Subcutaneous abdominal adipose tissue (tissue), 5 donors: ENCODE results near the gene LNX1.
A peak's percentile ranks its signal among the peaks of the same experiment; 100 is the strongest.

Experiments
- H3K27ac ChIP-seq: one replicate; pipeline ENCODE4 v1.7.0; 2013; ENCODE audit warnings: low read depth, mild to moderate bottlenecking, inconsistent platforms, low read length, moderate library complexity
- H3K27me3 ChIP-seq, 5 donors: one replicate each; pipeline ENCODE4 v1.7.0; 2013; ENCODE audit warnings: low read length in 5 of 5, inconsistent platforms in 1 of 5; ENCODE audit not compliant: control insufficient read depth in 5 of 5, insufficient read depth in 4 of 5
- H3K36me3 ChIP-seq, 5 donors: one replicate each; pipeline ENCODE4 v1.7.0; 2013; ENCODE audit warnings: low read length in 5 of 5; ENCODE audit not compliant: control insufficient read depth in 5 of 5, insufficient read depth in 5 of 5
- H3K4me1 ChIP-seq, 5 donors: one replicate each; pipeline ENCODE4 v1.7.0; 2013; ENCODE audit warnings: low read length in 5 of 5, mild to moderate bottlenecking in 3 of 5, moderate library complexity in 1 of 5; ENCODE audit not compliant: control insufficient read depth in 5 of 5, insufficient read depth in 5 of 5
- H3K4me3 ChIP-seq, 5 donors: one replicate each; pipeline ENCODE4 v1.7.0; 2013; ENCODE audit warnings: low read length in 5 of 5, low read depth in 1 of 5
- H3K9ac ChIP-seq, 5 donors: one replicate each; pipeline ENCODE4 v1.7.0; 2013; ENCODE audit warnings: low read length in 5 of 5, mild to moderate bottlenecking in 4 of 5, moderate library complexity in 3 of 5
- H3K9me3 ChIP-seq, 5 donors: one replicate each; pipeline ENCODE4 v1.7.0; 2013; ENCODE audit warnings: low read length in 5 of 5; ENCODE audit not compliant: control insufficient read depth in 5 of 5
- donor health status: healthy.
- donor health status: healthy.
- donor health status: healthy.
- donor health status: healthy.
- donor health status: healthy.

LNX1 gene

DNA sequence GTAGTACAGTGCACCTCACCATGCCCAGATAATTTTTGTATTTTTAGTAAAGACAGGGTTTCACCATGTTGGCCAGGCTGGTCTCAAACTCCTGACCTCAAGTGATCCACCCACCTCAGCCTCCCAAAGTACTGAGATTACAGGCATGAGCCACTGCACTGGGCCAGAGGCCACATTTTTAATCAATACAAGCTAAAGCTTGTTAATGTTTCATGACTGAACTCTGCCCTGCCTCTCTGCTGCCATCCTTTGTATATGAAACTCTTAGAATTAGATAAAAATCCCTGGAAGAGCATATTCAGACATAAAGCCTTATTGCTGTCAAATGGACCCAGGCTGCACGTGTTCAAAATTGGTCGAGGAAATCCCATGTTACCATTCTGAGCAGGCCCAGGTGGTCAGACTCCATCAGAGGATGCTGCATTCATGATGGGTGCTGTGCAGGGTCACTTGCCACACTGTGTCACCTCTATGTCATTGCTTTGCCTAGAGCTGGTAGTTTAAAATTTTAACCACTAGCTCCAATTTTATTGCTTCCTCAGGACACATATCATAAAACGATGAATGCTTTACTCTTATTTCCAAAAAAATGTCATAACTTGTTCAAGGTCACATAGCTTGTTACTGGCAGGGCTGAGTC, 45.2 kb downstream of the LNX1 start:
- Histone ChIP-seq H3K27ac (no peak overlapping the region), H3K9ac (no peak overlapping the region), H3K9me3 (no peaks in the 10 kb centered on the region), H3K4me3 (no peak overlapping the region), H3K27me3 (no peaks in the 10 kb centered on the region), H3K36me3 (no peaks in the 10 kb centered on the region), H3K4me1 (peaks cover 4 to 24% (median 11%) of the 10 kb centered on the region in 5 donors)

DNA sequence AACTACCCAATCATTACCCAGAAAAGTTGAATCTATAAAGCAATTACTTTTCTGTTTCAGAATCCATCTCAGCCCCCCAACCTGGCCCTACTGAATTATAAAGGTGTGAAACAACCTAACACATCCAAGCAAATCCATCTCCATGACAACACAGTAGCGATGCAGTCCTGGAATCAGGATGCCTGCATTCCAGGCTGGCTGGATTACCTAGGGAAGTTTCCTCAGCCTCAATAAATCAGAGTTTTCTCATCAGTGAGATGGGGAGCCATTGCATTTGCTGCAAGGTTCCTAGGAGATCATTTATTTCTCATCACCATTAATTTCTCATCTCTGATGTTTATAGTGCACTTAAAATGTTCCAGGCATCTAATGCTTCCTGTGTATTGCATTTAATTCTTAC, 46.0 kb downstream of the LNX1 start:
- Histone ChIP-seq H3K4me1 (peaks cover 4 to 26% (median 16%) of the 10 kb centered on the region in 5 donors), H3K4me3 (no peak overlapping the region), H3K9me3 (no peaks in the 10 kb centered on the region), H3K9ac (no peak overlapping the region), H3K27ac (no peak overlapping the region), H3K27me3 (no peaks in the 10 kb centered on the region), H3K36me3 (no peaks in the 10 kb centered on the region)

DNA sequence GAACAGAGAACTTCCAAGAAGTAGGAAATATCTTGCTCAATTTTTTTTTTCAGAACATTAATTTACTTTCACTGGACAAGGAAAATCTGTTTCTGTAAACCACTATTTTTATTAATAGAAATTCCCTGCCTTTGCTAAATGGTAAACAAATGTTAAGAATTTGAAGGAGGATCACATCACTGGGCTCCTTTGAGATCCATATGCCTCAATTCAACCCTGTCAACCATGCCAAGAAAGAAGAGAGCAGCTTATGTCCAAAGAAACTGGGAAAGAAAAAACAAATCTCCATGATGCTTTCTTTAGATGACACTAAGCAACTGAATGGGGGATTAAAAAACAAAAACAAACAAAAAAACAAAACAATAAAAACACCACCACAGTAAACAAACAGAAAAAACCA, 47.7 kb downstream of the LNX1 start:
- peaks cover 4 to 37% (median 27%) of the 10 kb centered on the region in 5 donors for H3K4me1 ChIP-seq
- no peaks in the 10 kb centered on the region for H3K27me3 ChIP-seq
- H3K27ac ChIP-seq = peak overlapping the region; percentile 88
- H3K9ac ChIP-seq = no peak overlapping the region
- H3K4me3 ChIP-seq = no peak overlapping the region
- H3K9me3 ChIP-seq = no peaks in the 10 kb centered on the region
- no peaks in the 10 kb centered on the region for H3K36me3 ChIP-seq

DNA sequence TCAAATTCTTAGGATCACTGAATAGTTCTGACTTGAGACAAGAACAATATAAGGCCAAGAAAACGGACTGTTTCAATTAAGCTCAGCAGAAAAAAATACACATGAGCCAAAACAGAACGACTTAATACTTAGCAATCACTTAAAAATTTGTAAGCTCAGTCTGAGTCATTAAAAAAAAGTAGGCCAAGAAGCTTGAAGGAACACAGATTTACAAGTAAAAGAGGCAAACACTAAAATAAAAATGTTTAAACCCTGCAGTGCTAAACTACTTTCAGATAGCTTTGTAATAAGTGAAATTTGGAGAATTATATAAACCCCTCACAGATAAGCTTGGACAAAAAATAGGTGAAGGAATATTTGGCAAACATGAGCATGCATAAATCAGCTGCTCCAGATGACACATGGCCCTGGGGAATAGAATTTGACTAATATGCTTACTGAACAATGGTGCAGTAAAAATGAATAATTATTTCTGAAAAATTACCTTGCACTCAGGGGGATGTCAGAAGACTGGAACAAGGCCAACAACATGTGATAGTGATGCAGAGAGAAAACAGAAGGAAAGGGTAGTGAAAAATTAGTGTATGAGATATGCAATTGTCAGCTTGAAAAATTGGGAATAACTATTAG, 49.6 kb downstream of the LNX1 start:
- Histone ChIP-seq H3K9me3 (no peaks in the 10 kb centered on the region), H3K4me1 (peaks cover 4 to 51% (median 42%) of the 10 kb centered on the region in 5 donors), H3K36me3 (no peaks in the 10 kb centered on the region), H3K9ac (no peak overlapping the region), H3K27me3 (no peaks in the 10 kb centered on the region), H3K27ac (peak overlapping the region; percentile 88), H3K4me3 (no peak overlapping the region)

DNA sequence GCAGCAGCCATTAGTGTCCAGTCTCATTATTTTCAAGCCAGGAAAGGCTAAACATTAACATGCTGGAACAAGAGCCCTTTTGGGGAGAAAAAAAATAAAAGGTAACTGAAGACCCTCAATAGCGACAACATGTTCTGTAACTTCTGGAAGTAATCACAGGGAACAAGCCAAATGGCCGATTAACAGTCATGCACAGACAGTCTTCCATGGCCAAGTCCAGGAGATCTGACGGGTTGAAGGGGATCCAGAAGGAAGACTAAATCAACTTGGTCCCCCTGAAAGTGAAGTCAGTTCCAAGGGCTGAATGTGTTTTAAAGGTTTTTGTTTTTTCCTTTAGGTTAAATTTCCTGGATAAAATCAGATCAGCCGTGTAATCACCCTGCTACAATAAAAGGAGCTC, 52.5 kb downstream of the LNX1 start:
- Histone ChIP-seq H3K27me3 (no peaks in the 10 kb centered on the region), H3K9me3 (no peaks in the 10 kb centered on the region), H3K27ac (no peak overlapping the region), H3K9ac (no peak overlapping the region), H3K4me1 (peaks cover 7 to 62% (median 48%) of the 10 kb centered on the region in 5 donors), H3K4me3 (no peak overlapping the region), H3K36me3 (no peaks in the 10 kb centered on the region)

DNA sequence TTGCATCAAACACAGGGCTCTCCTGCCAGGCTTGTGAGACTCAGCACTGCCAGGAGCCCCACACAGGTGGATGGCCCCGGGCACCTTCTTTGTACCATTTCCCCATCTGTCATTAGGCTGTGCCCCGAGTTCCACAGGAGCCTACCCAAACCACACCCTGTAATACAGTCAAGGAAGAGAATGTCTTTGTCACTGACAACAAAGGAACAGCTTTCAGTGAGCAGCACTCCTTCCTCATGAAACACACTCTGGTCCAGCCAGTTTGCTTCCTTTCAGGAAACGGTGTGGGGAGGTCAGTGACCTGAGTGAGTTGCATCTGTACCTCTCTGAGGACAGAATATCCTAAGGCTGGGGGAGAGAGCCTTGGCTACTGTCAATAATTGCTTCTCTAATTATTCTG, 53.7 kb downstream of the LNX1 start:
- Histone ChIP-seq H3K36me3 (no peaks in the 10 kb centered on the region), H3K4me3 (no peak overlapping the region), H3K9ac (no peak overlapping the region), H3K27me3 (no peaks in the 10 kb centered on the region), H3K9me3 (no peaks in the 10 kb centered on the region), H3K4me1 (peaks cover 7 to 65% (median 50%) of the 10 kb centered on the region in 5 donors), H3K27ac (peak overlapping the region; percentile 18)

DNA sequence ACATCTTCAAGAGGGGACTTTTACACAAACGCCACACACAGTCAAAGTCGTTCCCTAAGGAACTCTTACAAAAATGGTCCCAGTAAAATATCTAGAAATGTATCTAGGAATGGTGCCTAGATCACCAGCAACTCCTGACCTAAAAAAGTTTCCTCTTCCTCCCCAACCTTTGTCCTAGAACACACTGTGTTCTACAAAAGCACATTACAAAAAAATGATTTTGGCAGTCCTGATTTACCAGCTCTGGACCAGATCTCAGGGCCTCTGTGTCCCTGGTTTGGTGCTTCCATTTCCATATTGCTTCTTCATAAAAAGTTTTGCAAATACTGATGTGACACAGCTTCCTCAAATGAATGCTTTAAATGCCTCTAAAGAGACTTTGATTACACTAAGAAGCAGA, 55.0 kb downstream of the LNX1 start:
- Histone ChIP-seq H3K27ac (peak overlapping the region; percentile 67), H3K9me3 (no peaks in the 10 kb centered on the region), H3K36me3 (no peaks in the 10 kb centered on the region), H3K4me1 (peaks cover 4 to 63% (median 44%) of the 10 kb centered on the region in 5 donors), H3K9ac (no peak overlapping the region), H3K4me3 (no peak overlapping the region), H3K27me3 (no peaks in the 10 kb centered on the region)

DNA sequence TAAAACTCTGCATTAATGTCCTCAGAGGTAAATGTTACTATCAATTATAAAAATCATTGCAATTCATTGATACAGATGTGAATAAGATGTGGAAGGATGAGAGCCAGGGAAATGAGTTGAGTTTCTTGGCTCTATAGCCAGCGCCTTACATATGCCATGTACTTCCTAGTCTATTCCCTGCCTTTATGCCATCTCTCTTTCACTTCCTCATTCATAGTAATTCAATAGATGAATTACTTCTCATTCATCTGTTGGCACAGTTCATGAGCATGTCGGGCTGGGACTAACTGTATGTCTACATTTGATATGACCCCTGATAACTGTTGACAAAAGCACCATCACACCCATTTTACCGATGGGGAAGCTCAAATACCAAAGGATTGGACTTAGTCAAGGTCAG, 55.7 kb downstream of the LNX1 start:
- Histone ChIP-seq H3K9ac (no peak overlapping the region), H3K27ac (peak overlapping the region; percentile 67), H3K27me3 (no peaks in the 10 kb centered on the region), H3K4me3 (no peak overlapping the region), H3K9me3 (no peaks in the 10 kb centered on the region), H3K36me3 (no peaks in the 10 kb centered on the region), H3K4me1 (peaks cover 4 to 59% (median 41%) of the 10 kb centered on the region in 5 donors)

DNA sequence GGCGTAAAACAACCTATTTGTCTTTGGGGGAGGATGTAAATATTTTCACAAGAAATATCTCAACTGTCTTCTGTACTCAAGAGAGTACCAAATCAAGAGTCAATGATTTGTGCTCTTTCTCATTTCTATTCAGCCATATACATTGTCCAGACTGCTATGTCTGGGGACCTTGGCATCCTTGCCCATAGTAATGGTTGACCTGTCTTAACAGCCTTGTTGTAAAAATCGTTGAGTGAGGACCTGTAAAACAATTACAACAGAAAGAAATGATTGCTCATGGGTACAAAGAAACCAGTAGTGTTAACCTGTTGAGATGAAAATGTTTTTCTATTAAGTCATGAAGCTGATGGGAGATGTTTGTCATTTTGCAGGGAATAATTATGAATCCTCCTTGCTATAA, 56.6 kb downstream of the LNX1 start:
- no peak overlapping the region for H3K4me3 ChIP-seq

DNA sequence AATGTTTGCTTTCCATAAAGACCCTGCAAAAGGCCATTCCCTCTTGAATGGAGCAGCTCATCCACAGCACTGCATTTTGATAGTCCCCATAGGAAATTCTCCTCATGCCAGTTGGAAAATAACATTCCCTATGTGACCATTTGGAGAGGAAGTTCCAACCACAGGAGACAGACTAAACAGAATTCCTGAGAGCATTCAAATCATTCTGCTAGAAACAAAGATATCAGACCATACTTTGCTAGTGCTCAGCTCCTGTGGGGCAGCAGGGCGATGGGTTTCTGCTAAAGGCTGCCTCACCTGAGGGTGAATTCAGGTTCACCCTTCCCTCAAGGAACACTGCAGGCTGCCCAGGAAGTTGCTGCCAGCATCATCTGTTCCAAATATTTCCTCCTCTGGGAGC, 58.8 kb downstream of the LNX1 start:
- H3K4me1 ChIP-seq = peaks cover 4 to 37% (median 21%) of the 10 kb centered on the region in 5 donors
- no peak overlapping the region for H3K4me3 ChIP-seq
- H3K27me3 ChIP-seq = no peaks in the 10 kb centered on the region
- no peaks in the 10 kb centered on the region for H3K9me3 ChIP-seq
- no peak overlapping the region for H3K9ac ChIP-seq
- no peak overlapping the region for H3K27ac ChIP-seq
- no peaks in the 10 kb centered on the region for H3K36me3 ChIP-seq

More for the DNA sequence above, 56.6 kb downstream of the LNX1 start:
- H3K27ac ChIP-seq = no peak overlapping the region
- H3K27me3 ChIP-seq = no peaks in the 10 kb centered on the region
- H3K36me3 ChIP-seq = no peaks in the 10 kb centered on the region
- H3K9ac ChIP-seq = no peak overlapping the region
- no peaks in the 10 kb centered on the region for H3K9me3 ChIP-seq
- peaks cover 4 to 58% (median 38%) of the 10 kb centered on the region in 5 donors for H3K4me1 ChIP-seq
